Chondrocyte (in vitro differentiated cells): ENCODE results near the gene ZFAND3. TPM values are rescaled to one million over a fixed set of nuclear protein-coding genes. Genes with fewer than 3 reads are reported as not detected.
A peak's percentile ranks its signal among the peaks of the same experiment; 100 is the strongest.

Source experiments
- DNase-seq: peaks from one replicate; pipeline ENCODE4 v3.0.0; 2021; ENCODE audit warnings: mixed read lengths, low spot score
- H3K27ac Mint-ChIP-seq: one replicate; pipeline ENCODE4 v1.8.0; 2021; ENCODE audit warnings: mild to moderate bottlenecking, moderate library complexity, mixed read lengths; ENCODE audit not compliant: unreplicated experiment
- H3K27me3 Mint-ChIP-seq: 2 replicates; pipeline ENCODE4 v1.8.0; 2021; ENCODE audit warnings: low read depth, mixed read lengths
- H3K36me3 Mint-ChIP-seq: 2 replicates; pipeline ENCODE4 v1.8.0; 2021; ENCODE audit warnings: low read depth, mixed read lengths
- H3K4me1 Mint-ChIP-seq: 2 replicates; pipeline ENCODE4 v1.8.0; 2021; ENCODE audit warnings: low read depth, mild to moderate bottlenecking, mixed read lengths
- H3K4me3 Mint-ChIP-seq: one replicate; pipeline ENCODE4 v1.8.0; 2021; ENCODE audit warnings: mild to moderate bottlenecking, moderate library complexity, mixed read lengths; ENCODE audit not compliant: unreplicated experiment
- H3K9me3 Mint-ChIP-seq: 2 replicates; pipeline ENCODE4 v1.8.0; 2021; ENCODE audit warnings: low read depth, mixed read lengths
- CTCF ChIP-seq: fragments of 200-600 bp; sonication (generic); IDR thresholded peaks from 2 replicates; pipeline ENCODE4 v1.5.0; 2021; ENCODE audit warnings: antibody characterized with exemption, mild to moderate bottlenecking, moderate library complexity
- total RNA-seq: library from RNA; stranded (reverse); gene quantifications from 3 replicates; pipeline ENCODE4 v1.2.1, GENCODE V29; 2021

The ZFAND3 gene
- total RNA-seq, 1 donor from 2014 or later: 98.5 TPM

GRCh38 chr6:38193481-38194281, 374.2 kb downstream of the ZFAND3 start:
- DNase-seq: no peak
- H3K4me3 Mint-ChIP-seq: no peak overlapping the region
- TF ChIP-seq CTCF: no peak
- no peaks in the 10 kb centered on the region for H3K9me3 Mint-ChIP-seq
- H3K36me3 Mint-ChIP-seq: peaks cover 3% of the 10 kb centered on the region
- no peak overlapping the region for H3K27ac Mint-ChIP-seq
- H3K27me3 Mint-ChIP-seq: no peaks in the 10 kb centered on the region
- no peaks in the 10 kb centered on the region for H3K4me1 Mint-ChIP-seq

GRCh38 chr6:38194282-38194572, 374.7 kb downstream of the ZFAND3 start:
- no peak for DNase-seq
- Mint-ChIP-seq H3K27me3 (no peaks in the 10 kb centered on the region), H3K9me3 (no peaks in the 10 kb centered on the region), H3K4me3 (no peak overlapping the region), H3K4me1 (no peaks in the 10 kb centered on the region), H3K36me3 (peaks cover 3% of the 10 kb centered on the region), H3K27ac (no peak overlapping the region)
- no peak for TF ChIP-seq CTCF

- TF ChIP-seq CTCF: no peak
- H3K9me3 Mint-ChIP-seq: no peaks in the 10 kb centered on the region
- H3K36me3 Mint-ChIP-seq: peaks cover 3% of the 10 kb centered on the region
- H3K27ac Mint-ChIP-seq: no peak overlapping the region
- H3K27me3 Mint-ChIP-seq: no peaks in the 10 kb centered on the region
- no peak for DNase-seq
- no peak overlapping the region for H3K4me3 Mint-ChIP-seq
- H3K4me1 Mint-ChIP-seq: no peaks in the 10 kb centered on the region
Observed at GRCh38 chr6:38194589-38194988, 375.1 kb downstream of the ZFAND3 start.

GRCh38 chr6:38195113-38195635, 375.6 kb downstream of the ZFAND3 start:
- Mint-ChIP-seq H3K4me1 (no peaks in the 10 kb centered on the region), H3K36me3 (peaks cover 3% of the 10 kb centered on the region)
- no peak for TF ChIP-seq CTCF

GRCh38 chr6:38198219-38198618, 378.7 kb downstream of the ZFAND3 start:
- DNase-seq: no peak
- Mint-ChIP-seq H3K4me1 (no peaks in the 10 kb centered on the region), H3K27ac (no peak overlapping the region)

More at GRCh38 chr6:38195113-38195635, 375.6 kb downstream of the ZFAND3 start:
- H3K27ac Mint-ChIP-seq: no peak overlapping the region
- no peak for DNase-seq
- no peaks in the 10 kb centered on the region for H3K9me3 Mint-ChIP-seq
- H3K4me3 Mint-ChIP-seq: no peak overlapping the region
- no peaks in the 10 kb centered on the region for H3K27me3 Mint-ChIP-seq

More at GRCh38 chr6:38198219-38198618, 378.7 kb downstream of the ZFAND3 start:
- peaks cover 9% of the 10 kb centered on the region for H3K9me3 Mint-ChIP-seq
- H3K4me3 Mint-ChIP-seq: no peak overlapping the region
- no peaks in the 10 kb centered on the region for H3K27me3 Mint-ChIP-seq
- H3K36me3 Mint-ChIP-seq: peaks cover 5% of the 10 kb centered on the region
- peak; percentile 8 for TF ChIP-seq CTCF

Other genes with a start within 250 kb of the ZFAND3 start
- 17.3 to 30.2 TPM (median 22.5 TPM) in 3 replicates for gene MDGA1, start 121.8 kb upstream of the ZFAND3 start, total RNA-seq